Nephron (organoid): ENCODE results near the gene LTV1.

Experiments
- H3K27ac Mint-ChIP-seq, 3 experiments: 2 replicates each; pipeline ENCODE4 v1.8.0; 2020; ENCODE audit warnings: mixed read lengths in 3 of 3, mild to moderate bottlenecking in 2 of 3, moderate library complexity in 1 of 3
- H3K27me3 Mint-ChIP-seq: 2 replicates; pipeline ENCODE4 v1.8.0; 2021; ENCODE audit warnings: low read depth, mild to moderate bottlenecking, moderate library complexity, mixed read lengths
- H3K36me3 Mint-ChIP-seq: 2 replicates; pipeline ENCODE4 v1.8.0; 2020; ENCODE audit warnings: low read depth, mixed read lengths
- H3K4me1 Mint-ChIP-seq: 2 replicates; pipeline ENCODE4 v1.8.0; 2020; ENCODE audit warnings: mixed read lengths
- H3K4me3 Mint-ChIP-seq, 3 experiments: 2 replicates each; pipeline ENCODE4 v1.8.0; 2020; ENCODE audit warnings: mild to moderate bottlenecking in 3 of 3, mixed read lengths in 3 of 3, moderate library complexity in 2 of 3
- H3K9me3 Mint-ChIP-seq: 2 replicates; pipeline ENCODE4 v1.8.0; 2020; ENCODE audit warnings: mixed read lengths
- CTCF ChIP-seq, 3 experiments: fragments of 200-600 bp; sonication (generic); IDR thresholded peaks; one replicate each; pipeline ENCODE4 v1.5.0; 2021; ENCODE audit warnings: antibody characterized with exemption in 3 of 3; ENCODE audit not compliant: unreplicated experiment in 3 of 3

LTV1 gene

GRCh38 chr6:143821359-143821758 is 21.8 kb upstream of the LTV1 start:
- Mint-ChIP-seq H3K27ac (no peak overlapping the region), H3K4me3 (no peak overlapping the region), H3K36me3 (peaks cover 15% of the 10 kb centered on the region), H3K4me1 (no peaks in the 10 kb centered on the region), H3K9me3 (no peaks in the 10 kb centered on the region), H3K27me3 (no peaks in the 10 kb centered on the region)
- TF ChIP-seq CTCF (IDR thresholded peaks at IDR 0.05; ENCODE audit: unreplicated experiment in 3 of 3), result no peak

- TF ChIP-seq CTCF (IDR thresholded peaks at IDR 0.05; ENCODE audit: unreplicated experiment in 3 of 3), result no peak
- peaks cover 12% of the 10 kb centered on the region for H3K36me3 Mint-ChIP-seq
- H3K9me3 Mint-ChIP-seq, result no peaks in the 10 kb centered on the region
- H3K4me3 Mint-ChIP-seq, result no peak overlapping the region
- H3K27ac Mint-ChIP-seq, result peak overlapping the region in 1 of 3 experiments; percentile 2
- no peaks in the 10 kb centered on the region for H3K4me1 Mint-ChIP-seq
- no peaks in the 10 kb centered on the region for H3K27me3 Mint-ChIP-seq
Measured at GRCh38 chr6:143822584-143823024, 20.5 kb upstream of the LTV1 start.

- no peak overlapping the region for H3K27ac Mint-ChIP-seq
Measured at GRCh38 chr6:143823548-143823947, 19.6 kb upstream of the LTV1 start.

GRCh38 chr6:143828572-143828971 is 14.6 kb upstream of the LTV1 start:
- no peak overlapping the region for H3K27ac Mint-ChIP-seq
- H3K27me3 Mint-ChIP-seq, result no peaks in the 10 kb centered on the region
- H3K4me3 Mint-ChIP-seq, result no peak overlapping the region
- TF ChIP-seq CTCF (IDR thresholded peaks at IDR 0.05; ENCODE audit: unreplicated experiment in 3 of 3), result no peak
- H3K4me1 Mint-ChIP-seq, result no peaks in the 10 kb centered on the region
- no peaks in the 10 kb centered on the region for H3K9me3 Mint-ChIP-seq
- H3K36me3 Mint-ChIP-seq, result peaks cover 5% of the 10 kb centered on the region

More at GRCh38 chr6:143823548-143823947, 19.6 kb upstream of the LTV1 start:
- Mint-ChIP-seq H3K9me3 (no peaks in the 10 kb centered on the region), H3K27me3 (no peaks in the 10 kb centered on the region), H3K36me3 (peaks cover 10% of the 10 kb centered on the region), H3K4me3 (no peak overlapping the region), H3K4me1 (no peaks in the 10 kb centered on the region)
- no peak for TF ChIP-seq CTCF (IDR thresholded peaks at IDR 0.05; ENCODE audit: unreplicated experiment in 3 of 3)

- no peak for TF ChIP-seq CTCF (IDR thresholded peaks at IDR 0.05; ENCODE audit: unreplicated experiment in 3 of 3)
- H3K36me3 Mint-ChIP-seq, result no peaks in the 10 kb centered on the region
- H3K4me1 Mint-ChIP-seq, result peaks cover 18% of the 10 kb centered on the region
Measured at GRCh38 chr6:143836150-143836549, 7.0 kb upstream of the LTV1 start.

GRCh38 chr6:143838395-143838794 is 4.7 kb upstream of the LTV1 start:
- no peak overlapping the region for H3K4me3 Mint-ChIP-seq
- no peak for TF ChIP-seq CTCF (IDR thresholded peaks at IDR 0.05; ENCODE audit: unreplicated experiment in 3 of 3)
- no peaks in the 10 kb centered on the region for H3K36me3 Mint-ChIP-seq
- no peaks in the 10 kb centered on the region for H3K9me3 Mint-ChIP-seq
- H3K27ac Mint-ChIP-seq, result peak overlapping the region; percentile 53 to 99 (median 86)
- H3K27me3 Mint-ChIP-seq, result no peaks in the 10 kb centered on the region
- peaks cover 30% of the 10 kb centered on the region for H3K4me1 Mint-ChIP-seq

More at GRCh38 chr6:143836150-143836549, 7.0 kb upstream of the LTV1 start:
- Mint-ChIP-seq H3K4me3 (no peak overlapping the region), H3K27me3 (no peaks in the 10 kb centered on the region), H3K27ac (no peak overlapping the region), H3K9me3 (no peaks in the 10 kb centered on the region)
